GM19099 (cell line): ENCODE results near the gene CFAP100.

Experiments
- POLR2A ChIP-seq: IDR thresholded peaks from 3 replicates; pipeline ENCODE4 v1.6.1; 2011; ENCODE audit warnings: low read depth; ENCODE audit not compliant: insufficient read length; ENCODE audit errors: extremely low read depth

The CFAP100 gene

DNA sequence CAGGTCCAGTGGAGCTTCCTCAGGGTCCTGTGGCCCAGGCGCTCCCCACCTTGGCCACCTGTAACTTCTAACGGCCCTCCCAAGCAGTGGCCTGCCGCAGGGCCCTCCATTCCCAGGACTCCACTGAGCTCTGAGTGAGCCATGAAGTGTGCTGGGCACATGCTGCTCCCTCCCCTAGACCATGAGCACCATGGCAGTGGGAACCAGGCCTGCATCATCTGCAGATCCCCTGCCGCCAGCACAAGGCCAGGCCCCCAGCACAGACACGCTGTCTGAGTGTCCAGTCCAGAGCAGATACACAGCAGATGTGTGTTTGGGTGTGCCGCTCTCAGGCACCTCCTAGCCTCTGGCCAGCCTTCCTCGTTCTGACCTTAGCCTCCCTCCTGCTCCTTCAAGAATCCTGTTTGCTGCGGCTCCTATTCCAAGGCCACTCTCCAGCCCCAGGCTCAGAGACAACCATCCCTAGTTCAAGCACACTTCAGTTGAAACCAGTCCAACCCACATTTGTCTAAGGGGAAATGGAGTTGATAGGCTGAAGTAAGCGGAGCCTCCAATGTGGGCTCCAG lies 30.5 kb upstream of the CFAP100 start:
- TF ChIP-seq POLR2A, result no peak

DNA sequence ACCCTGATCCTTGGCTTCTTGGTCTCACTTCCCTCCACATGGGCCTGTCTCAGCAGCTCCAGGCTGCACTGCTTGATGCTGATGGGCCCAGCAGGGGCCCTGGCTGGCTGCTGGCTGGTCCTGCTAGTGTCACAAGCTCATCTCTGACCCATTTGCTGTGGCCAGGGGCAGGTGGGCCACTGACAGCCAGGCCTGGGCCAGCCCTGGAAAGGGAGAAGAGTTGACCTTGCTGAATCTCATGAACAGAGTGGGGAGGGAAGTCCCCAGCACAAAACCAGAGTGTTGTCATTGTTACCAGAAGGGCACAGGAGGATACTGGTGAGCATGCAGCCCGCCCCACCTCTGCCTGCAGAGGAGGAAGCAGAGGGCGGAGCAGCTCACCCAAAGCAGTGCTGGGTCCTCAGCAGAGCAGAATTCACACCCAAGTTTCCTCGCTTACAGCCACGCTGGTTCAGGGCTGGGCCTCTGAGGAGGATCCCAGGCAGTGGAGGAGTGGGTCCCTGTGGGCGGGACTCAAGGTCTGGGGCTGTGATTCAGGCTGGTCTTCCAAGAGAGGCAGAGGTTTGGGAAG lies 29.9 kb upstream of the CFAP100 start:
- TF ChIP-seq POLR2A, result no peak

DNA sequence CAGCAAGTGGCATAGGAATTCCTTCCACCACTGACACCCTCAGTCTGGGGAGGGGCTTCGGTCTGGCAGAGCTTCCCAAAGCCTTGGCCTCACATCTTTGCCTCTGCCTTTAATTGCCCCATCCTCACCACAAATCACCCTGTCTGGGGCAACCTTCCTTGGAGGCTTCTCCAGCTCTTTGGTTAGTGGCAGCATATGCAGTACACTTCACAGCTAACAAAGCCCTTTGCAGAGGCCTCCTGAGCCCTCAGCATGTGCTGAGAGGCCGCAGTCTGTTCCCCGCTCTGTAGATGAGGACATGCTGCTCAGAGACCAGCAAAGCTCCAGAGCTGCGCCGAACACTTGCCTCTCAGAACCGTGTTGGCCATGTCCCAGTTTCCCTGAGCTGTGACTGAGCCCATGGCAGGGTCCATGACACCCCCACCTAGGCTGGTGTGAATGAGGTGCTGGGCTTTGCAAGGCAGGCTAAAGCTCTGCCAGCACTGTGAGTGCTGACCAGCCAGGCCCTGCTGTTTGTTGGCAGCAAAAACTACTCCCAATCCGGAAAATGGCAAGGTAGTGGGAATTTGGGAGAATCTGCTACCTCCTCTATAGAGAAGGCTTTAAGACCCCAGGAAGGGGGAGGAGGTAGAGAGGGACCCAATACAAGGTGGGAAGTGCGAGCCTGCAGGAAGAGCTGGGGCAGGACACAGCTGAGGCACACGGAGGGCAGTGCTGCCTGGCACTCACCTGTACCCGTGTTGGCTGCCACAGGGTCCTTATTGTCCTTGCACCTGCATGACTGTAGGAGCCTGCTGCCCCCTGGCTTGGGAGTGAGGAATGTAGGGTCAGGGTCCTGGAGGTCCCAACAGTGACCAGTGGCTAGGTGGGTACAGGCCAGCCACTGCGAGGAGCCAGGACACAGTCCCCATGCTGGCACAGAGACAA lies 29.1 kb upstream of the CFAP100 start:
- TF ChIP-seq POLR2A, result no peak

DNA sequence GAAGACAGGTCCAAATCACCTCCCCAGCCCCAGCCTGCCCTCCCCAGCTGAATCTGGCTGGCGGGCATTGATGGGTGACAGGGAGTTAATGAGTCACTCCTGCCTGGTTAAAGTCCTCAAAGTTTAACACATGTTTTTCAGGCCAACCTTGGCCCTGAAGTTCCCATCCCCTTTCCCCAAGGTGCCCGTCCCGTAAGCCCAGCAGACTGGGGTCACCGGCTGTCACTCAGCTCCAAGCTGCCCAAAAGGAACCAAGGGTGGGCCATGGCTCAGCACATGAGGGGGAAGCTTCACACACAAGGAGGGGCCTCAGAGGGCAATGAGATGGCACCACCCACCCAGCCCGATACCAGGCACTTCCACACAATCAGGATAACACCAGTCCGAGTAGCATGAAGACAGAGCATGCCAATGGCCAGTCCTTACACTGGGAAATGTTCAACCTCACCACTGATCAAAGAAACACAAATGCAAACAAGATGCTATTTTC lies 27.3 kb upstream of the CFAP100 start:
- no peak for TF ChIP-seq POLR2A

DNA sequence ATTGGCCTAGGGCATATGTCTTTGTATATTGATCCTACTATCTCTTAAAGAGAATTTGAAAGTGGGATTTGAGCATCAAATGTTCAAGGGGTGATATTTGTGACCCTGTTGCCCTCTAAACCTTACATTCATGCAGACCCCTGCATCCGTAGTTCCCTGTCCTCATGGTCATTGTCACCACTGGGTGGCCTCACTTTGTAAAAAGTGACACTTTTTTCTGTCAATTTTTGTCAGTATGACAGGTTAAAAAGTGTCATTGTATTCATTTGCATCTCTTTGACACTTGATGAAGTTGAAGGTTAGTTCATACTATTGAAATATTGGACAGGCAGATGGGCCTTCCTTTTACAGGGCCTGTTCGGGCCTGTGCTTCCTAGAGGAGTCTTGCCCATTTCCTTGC lies 25.2 kb upstream of the CFAP100 start:
- TF ChIP-seq POLR2A, result no peak

DNA sequence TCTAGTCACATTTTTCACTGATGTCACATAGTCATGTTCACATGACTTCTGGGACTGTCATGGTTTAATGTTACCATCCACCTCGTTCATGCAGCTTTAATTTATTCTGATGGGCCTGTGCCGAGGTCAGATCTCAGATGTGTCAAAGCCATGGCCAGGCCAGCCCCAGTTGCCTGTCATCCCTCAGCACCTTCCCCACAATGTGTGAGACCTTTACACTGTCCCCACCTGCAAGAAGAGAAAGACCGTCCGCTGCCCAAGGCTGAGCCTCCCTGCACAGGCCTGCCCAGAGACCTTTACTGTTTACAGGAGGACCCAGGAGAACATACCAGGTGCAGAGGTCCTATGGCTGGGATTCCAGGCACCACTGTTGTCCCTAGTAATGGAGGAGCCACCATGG lies 24.7 kb upstream of the CFAP100 start:
- no peak for TF ChIP-seq POLR2A

DNA sequence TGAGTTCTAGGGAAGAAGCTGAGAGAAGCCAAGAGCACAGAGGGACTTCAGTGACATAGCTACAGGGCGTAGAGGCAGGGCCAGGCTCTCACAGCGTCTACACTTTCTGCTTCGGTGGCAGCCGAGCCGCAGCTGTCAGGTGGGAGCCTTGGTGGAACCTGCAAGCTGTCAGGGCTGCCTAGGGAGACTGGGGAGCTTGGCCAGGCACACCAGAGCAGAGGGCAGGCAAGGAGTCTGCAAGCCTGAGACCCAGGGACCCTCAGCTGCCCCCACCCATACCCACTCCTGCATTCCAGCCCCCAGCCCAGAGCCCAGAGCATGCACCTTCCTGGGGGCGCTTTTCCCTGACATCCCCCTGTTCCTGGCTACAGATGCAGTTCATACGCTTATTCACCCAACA lies 24.1 kb upstream of the CFAP100 start:
- TF ChIP-seq POLR2A, result no peak

DNA sequence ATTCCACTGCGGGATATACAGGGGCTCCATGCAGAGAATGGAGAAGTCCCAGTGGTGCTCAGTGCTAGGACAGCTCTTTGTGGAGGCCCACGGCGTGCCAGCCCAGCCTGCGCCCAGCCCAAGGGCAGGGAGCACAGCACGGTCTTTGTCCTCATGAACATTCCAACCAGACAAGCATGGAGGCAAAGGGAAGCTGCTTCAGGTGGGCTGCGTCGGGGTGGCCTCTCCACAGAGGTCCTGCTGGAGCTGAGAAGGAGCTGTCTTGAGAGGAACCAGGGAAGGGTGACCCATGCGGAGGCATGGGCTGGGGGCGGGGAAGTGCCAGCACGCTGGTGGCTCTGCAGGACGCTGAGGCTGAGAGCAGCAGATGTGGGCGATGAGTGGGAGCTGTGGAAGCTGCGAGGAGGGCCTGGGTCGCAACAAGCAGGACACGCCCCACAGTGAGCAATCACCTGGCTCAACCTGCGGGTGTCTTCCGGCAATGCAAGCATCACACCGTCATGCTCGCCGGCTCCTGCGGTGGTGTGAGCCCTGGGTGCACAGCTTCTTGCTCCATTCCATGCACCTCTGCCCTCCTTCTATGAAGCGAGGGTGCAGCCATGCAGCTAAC lies 23.5 kb upstream of the CFAP100 start:
- no peak for TF ChIP-seq POLR2A

DNA sequence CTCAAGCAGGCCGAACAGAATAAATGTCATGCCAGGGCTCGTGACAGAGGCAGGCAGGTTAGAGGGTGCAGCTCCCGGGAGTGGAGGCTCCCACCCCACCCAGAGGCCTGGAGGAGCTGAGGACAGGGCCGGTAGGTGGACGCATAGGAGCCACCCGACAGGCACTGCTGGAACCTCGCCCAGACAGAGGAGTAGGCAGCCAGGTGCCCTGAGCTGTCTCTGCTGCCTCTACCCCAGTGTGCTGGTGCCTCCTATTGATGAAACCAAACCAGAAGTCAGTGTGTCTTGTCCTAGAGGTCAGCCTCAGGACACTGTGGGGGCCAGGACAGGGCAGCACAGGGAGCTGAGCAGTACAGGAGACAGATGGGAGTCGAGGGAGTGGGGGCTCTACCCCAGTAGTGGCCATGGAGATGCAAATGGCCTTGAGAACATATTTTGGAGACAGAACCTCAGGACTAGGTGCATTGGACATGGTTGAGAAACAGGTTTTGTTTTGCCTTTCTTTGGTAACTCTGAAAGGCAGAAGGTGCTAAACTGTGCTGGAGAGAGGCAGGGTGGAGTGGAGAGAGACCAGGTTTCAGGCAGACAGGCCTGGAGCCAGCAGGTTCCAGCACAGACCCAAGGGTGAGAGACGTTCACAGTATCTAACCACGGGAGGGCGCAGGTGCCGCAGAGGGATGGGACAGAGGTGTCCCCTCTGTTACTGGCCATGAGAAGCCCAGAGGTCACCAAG lies 22.1 kb upstream of the CFAP100 start:
- TF ChIP-seq POLR2A, result no peak

DNA sequence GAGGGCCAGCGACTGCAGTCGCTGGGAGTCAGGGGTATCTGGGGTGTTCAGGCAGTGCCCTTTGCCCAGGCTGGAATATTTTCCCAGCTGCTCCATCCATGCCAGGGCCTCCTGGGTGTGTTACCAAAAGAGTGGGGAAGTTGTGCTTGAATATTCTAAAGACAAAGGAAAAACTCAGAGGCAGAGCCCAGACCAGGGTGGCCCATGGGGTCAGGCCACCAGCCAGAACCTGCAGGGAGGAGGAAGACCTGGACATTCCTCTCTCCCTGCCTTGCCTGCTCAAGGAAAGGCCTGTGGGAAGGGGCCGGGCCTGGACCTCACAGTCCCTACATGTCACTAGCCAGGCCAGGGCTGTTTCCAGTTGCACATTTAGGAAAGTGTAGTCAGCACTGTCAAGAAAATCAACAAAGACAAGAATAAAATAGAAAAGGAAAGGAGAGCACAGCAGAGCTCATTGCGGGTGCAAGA lies 21.5 kb upstream of the CFAP100 start:
- no peak for TF ChIP-seq POLR2A

DNA sequence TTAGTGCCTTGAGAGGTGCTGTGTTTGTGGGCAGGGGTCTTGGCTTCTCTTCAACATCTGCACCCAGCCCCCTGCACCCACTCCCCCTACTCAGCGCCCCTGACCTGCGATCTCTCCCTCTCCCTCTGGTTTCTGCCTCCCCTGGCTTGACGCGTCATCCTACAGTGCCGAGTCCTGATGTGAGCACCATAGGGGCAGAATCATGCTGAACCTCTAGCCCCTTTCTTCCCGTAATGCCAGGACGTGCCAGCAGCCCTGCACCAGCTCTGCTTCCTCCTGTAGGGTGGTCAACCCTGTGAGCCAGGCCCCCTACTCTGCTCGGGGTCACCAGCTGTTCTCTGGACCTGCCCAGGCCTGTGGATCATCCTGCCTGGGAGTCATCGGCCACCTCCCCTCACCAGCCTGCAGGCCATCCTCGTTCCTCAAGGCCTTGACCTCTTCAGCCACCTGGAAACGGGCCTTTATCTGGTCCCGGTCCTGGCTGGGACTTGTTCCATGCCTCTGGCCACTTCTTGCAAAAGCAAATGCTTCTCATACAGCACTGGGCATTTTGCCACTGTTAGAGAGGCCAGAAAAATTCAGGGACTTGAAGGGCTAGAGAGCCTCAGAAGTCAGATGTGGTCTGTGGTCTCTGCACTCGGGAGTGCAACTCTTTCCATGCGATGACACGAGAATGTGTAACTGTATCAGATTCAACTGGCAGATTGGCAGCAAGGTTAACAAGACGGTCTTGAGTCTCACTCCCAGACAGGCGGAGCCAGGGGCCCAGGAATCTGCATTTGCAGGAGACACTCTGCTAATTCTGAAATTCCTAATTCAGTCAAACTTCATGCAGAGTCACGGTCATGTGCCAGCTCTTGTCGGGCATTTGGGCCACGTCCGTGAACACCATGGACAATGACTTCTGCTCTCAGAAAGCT lies 20.8 kb upstream of the CFAP100 start:
- TF ChIP-seq POLR2A, result no peak

DNA sequence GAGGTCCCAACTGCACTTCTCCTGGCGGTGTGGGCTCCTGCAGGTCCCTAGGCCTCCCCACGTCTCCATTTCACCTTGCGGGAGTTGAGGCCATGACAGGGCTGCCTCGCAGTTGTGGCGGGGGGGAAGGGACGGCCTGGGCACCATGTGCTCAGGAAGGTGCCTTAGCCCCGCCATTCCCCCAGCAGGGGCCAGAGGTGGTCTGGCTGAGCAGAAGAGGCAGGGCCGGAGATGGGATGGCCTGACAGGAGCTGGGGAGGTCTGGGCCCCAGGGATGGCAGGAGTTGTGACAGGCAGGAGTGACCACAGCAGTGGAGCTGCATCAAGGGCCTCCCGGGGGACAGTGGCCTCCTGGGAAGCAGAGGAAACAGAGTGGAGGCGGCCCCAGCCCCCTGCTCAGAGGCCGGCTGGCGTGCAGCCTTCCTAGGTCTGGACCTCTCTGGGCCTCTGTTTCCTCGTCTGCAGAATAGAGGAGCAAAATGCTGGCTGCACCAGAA lies 18.8 kb upstream of the CFAP100 start:
- TF ChIP-seq POLR2A, result no peak

DNA sequence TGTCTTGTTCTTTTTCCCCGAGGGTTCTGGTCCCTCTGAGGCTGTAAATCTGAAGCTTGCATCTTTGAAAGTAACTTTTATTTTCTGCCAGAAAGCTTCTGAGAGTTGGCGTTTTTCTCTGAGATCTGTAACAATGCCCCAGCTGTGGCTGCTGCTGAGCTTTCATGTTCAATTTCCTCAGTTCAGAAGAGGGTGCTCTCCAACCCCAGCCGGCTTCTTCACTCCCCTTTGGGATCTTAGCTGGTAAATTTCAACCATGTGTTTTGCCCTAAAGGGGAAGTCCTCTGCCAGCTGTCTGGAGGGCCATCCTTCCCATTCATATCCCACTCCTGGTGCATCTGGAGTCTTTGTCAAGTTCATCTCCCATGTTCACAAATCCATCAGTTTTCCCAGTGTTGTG lies 18.3 kb upstream of the CFAP100 start:
- no peak for TF ChIP-seq POLR2A
